ENCODE results near the gene DAGLA. TPM values are rescaled to one million over a fixed set of nuclear protein-coding genes. Genes with fewer than 3 reads are reported as not detected.

DAGLA gene
- total and polyA plus RNA-seq, 2 donors (not counting 3 experiments of a cell fraction or from before 2014, with no cell fraction given), result 2.5 to 4.7 TPM

DNA sequence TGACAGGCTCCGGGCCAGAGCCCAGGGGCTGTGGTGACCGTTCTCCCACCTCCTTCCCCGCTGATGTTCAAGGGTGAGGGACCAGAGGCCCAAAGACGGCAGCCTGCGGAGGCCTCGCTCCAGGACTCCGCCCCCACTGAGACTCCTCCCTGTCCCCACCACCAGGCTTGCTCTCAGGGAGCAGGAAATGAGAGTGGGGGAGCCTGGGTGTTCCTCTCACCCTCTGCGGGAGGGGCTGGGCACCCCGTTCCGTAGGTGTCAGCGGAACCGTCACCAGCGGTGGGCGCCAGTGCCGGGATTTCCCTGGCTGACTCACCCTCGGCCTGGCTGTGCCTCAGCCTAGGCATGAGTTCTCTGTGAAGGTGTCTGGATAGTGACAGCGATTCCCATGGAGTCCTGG is 15.7 kb downstream of the DAGLA start:
- Histone ChIP-seq H3K79me2 (ENCODE audit: control insufficient read depth, insufficient read depth, low read length) (no peaks in the 10 kb centered on the region), H3K27ac (ENCODE audit: insufficient read depth, low read depth, low read length) (peak overlapping the region; percentile 45), H3K4me2 (ENCODE audit: insufficient read depth, low read length) (no peak overlapping the region), H2AFZ (ENCODE audit: low read depth, low read length) (peak overlapping the region; percentile 22), H3K4me1 (ENCODE audit: control insufficient read depth, extremely low read depth, insufficient read depth, low read length) (peaks cover 11% of the 10 kb centered on the region), H3K9me3 (replicated peaks; ENCODE audit: control insufficient read depth, insufficient read depth, low read length) (no peaks in the 10 kb centered on the region), H4K20me1 (replicated peaks; ENCODE audit: control insufficient read depth, extremely low read depth, insufficient read depth, low read length) (no peaks in the 10 kb centered on the region), H3K9ac (replicated peaks; ENCODE audit: extremely low read depth, insufficient read depth, low read length) (peak overlapping the region; percentile 7), H3K36me3 (ENCODE audit: control insufficient read depth in 2 of 2, extremely low read depth in 1 of 2, insufficient read depth in 2 of 2, low read length in 2 of 2) (no peaks in the 10 kb centered on the region), H3K9me1 (replicated peaks; ENCODE audit: control insufficient read depth, extremely low read depth, insufficient read depth, low read length) (no peaks in the 10 kb centered on the region), H3K27me3 (ENCODE audit: control insufficient read depth in 2 of 2, insufficient read depth in 2 of 2, low read length in 2 of 2) (no peaks in the 10 kb centered on the region), H3K4me3 (replicated peaks in 1 of 3; ENCODE audit: insufficient read depth in 1 of 3, low read depth in 1 of 3, low read length in 3 of 3) (no peak overlapping the region)
- FAIRE-seq (peak; percentile 85), DNase-seq (ENCODE audit: low read depth, low spot score) (peak; percentile 71)
- TF ChIP-seq EZH2 (IDR thresholded peaks at IDR 0.05; ENCODE audit: borderline replicate concordance, low read depth, low read length, severe bottlenecking) (no peak), FOS (IDR thresholded peaks at IDR 0.05; ENCODE audit: borderline replicate concordance, insufficient read depth, low read length) (peak; percentile 31), JUN (IDR thresholded peaks at IDR 0.05; ENCODE audit: borderline replicate concordance, insufficient read depth, insufficient read length, low read depth) (no peak), CTCF (IDR thresholded peaks at IDR 0.05; ENCODE audit: extremely low read depth in 1 of 2, insufficient read depth in 1 of 2, low read depth in 1 of 2, low read length in 2 of 2) (peak in 1 of 2 donors; percentile 7), MYC (IDR thresholded peaks at IDR 0.05; ENCODE audit: low read depth, low read length) (no peak), GATA2 (IDR thresholded peaks at IDR 0.05; ENCODE audit: insufficient read depth, insufficient read length, low read depth, low read length) (no peak), POLR2AphosphoS5 (IDR thresholded peaks at IDR 0.05; ENCODE audit: insufficient read depth, low read depth, low read length) (peak; percentile 44), POLR2A (IDR thresholded peaks at IDR 0.05; ENCODE audit: low read depth, low read length) (no peak), MAX (IDR thresholded peaks at IDR 0.05; ENCODE audit: insufficient read depth, insufficient read length) (no peak)
- intact Hi-C loops (cut with micrococcal nuclease) (loop anchor here (2.0 kb wide), 1 partner anchor 13 kb away; no protein-coding TSS in a partner anchor), dilution Hi-C loops (cut with MboI; ENCODE audit: extremely low pct_ligation_motif_present, low sequenced_read_pairs) (no loop called here)
- POLR2A ChIA-PET, result no interaction called here
- CTCF ChIA-PET, result interaction anchor here (0.9 to 1.6 kb wide), 4 partner anchors 12 to 37 kb away, joined by 3 to 6 read pairs (median 4); no protein-coding TSS in a partner anchor
- BruUV-seq (replicated peaks), result no TSS peak

Measured in endothelial cell of umbilical vein (primary cell).